ENCODE measurements around the gene ARL2BP. TPM values are rescaled to one million over a fixed set of nuclear protein-coding genes. Genes with fewer than 3 reads are reported as not detected.
A peak's percentile ranks its signal among the peaks of the same experiment; 100 is the strongest.

Gene ARL2BP
- total and polyA plus RNA-seq, 2 of the 13 experiments (the other 11 are each of a cell fraction or from before 2014, with no cell fraction given) = 64.3 to 67.6 TPM

DNA sequence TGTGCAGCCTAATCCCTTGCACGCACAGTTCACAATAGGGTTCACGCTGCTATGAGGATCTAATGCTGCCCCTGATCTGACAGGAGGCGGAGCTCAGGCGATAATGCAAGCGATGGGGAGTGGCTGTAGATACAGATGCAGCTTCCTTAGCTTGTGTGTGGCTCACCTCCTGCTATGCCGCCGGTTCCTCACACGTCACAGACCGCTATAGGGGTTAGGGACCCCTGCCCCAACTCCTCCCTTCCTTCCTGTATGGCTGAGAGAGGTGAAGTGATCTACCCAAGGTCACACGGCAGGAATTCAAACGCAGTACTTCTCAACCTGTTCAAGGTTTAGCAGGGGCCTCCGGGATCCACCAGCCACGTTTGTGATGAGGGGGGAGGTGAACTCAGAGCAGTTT, 52.8 kb downstream of the ARL2BP start (continued):
- TF ChIP-seq ZBTB1 (CRISPR knock-in tag; IDR thresholded peaks at IDR 0.05; ENCODE audit: borderline replicate concordance) (no peak), SALL1 (CRISPR knock-in tag; IDR thresholded peaks at IDR 0.05) (peak; percentile 30; the same call in 1 of the 2 replicates), MXD4 (CRISPR knock-in tag; IDR thresholded peaks at IDR 0.05) (no peak), SAP130 (CRISPR knock-in tag; IDR thresholded peaks at IDR 0.05; ENCODE audit: low read depth) (peak; percentile 49), SIN3A (IDR thresholded peaks at IDR 0.05; ENCODE audit: borderline replicate concordance, low read depth, low read length) (no peak), CREM (IDR thresholded peaks at IDR 0.05) (no peak), CREM (CRISPR knock-in tag; IDR thresholded peaks at IDR 0.05) (no peak)
- TF ChIP-seq, protein P1, sequence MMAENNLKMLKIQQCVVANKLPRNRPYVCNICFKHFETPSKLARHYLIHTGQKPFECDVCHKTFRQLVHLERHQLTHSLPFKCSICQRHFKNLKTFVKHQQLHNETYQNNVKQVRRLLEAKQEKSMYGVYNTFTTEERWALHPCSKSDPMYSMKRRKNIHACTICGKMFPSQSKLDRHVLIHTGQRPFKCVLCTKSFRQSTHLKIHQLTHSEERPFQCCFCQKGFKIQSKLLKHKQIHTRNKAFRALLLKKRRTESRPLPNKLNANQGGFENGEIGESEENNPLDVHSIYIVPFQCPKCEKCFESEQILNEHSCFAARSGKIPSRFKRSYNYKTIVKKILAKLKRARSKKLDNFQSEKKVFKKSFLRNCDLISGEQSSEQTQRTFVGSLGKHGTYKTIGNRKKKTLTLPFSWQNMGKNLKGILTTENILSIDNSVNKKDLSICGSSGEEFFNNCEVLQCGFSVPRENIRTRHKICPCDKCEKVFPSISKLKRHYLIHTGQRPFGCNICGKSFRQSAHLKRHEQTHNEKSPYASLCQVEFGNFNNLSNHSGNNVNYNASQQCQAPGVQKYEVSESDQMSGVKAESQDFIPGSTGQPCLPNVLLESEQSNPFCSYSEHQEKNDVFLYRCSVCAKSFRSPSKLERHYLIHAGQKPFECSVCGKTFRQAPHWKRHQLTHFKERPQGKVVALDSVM (CRISPR knock-in tag; IDR thresholded peaks at IDR 0.05) = no peak

- Histone ChIP-seq H3K4me1 (ENCODE audit: insufficient read depth, low read length) (peaks cover 71% of the 10 kb centered on the region), H3K36me3 (replicated peaks in 1 of 2; ENCODE audit: control insufficient read depth in 1 of 2, insufficient read depth in 2 of 2, low read length in 2 of 2) (no peaks in the 10 kb centered on the region), H3K27me3 (ENCODE audit: control insufficient read depth in 1 of 2, insufficient read depth in 2 of 2, low read length in 2 of 2) (no peaks in the 10 kb centered on the region; a peak in 1 of 5 replicates), H3K79me2 (ENCODE audit: insufficient read depth, low read length) (no peaks in the 10 kb centered on the region), H2AFZ (ENCODE audit: low read length) (peak overlapping the region; percentile 90), H4K20me1 (ENCODE audit: insufficient read depth, low read length) (no peaks in the 10 kb centered on the region; the same call in 1 of the 2 replicates), H3K9me3 (ENCODE audit: low read length) (no peaks in the 10 kb centered on the region), H3K4me2 (ENCODE audit: low read depth, low read length) (peak overlapping the region; percentile 99), H3K27ac (ENCODE audit: extremely low read length, insufficient read depth, low read length) (peak overlapping the region; percentile 59), H3K9ac (ENCODE audit: insufficient read depth, low read depth, low read length) (peak overlapping the region; percentile 66), H3K4me3 (replicated peaks in 1 of 3; ENCODE audit: insufficient read depth in 1 of 3, low read depth in 2 of 3, low read length in 3 of 3) (peak overlapping the region; percentile 63 to 95 (median 84))
- in situ Hi-C loops (cut with HindIII; ENCODE audit: extremely low pct_ligation_motif_present, low pct_unique_long_range_greater_than_20kb) = loop anchor here (10.0 kb wide), 1 partner anchor 214 kb away; no protein-coding TSS in a partner anchor
- FAIRE-seq (peak; percentile 42), ATAC-seq (peak; percentile 32), DNase-seq (ENCODE audit: low spot score) (peak; percentile 71)
- BruUV-seq (replicated peaks) = no TSS peak
- CTCF ChIA-PET (ENCODE audit: low intra/inter-chr PET ratio, low total read pairs) = interaction anchor here (6.2 kb wide), 1 partner anchor 118 kb away, joined by 142 read pairs; no protein-coding TSS in a partner anchor
- POLR2A ChIA-PET = interaction anchor here (0.9 to 12.2 kb wide), 13 partner anchors 13 to 219 kb away, joined by 3 to 303 read pairs (median 4); partner anchors contain the start of genes ARL2BP, CX3CL1, PSME3IP1 and RSPRY1
- intact Hi-C loops (cut with micrococcal nuclease; ENCODE audit: unreplicated experiment) = loop anchor here (1.0 to 5.0 kb wide), 3 partner anchors 112 to 214 kb away; partner anchors contain the start of genes CPNE2, PSME3IP1 and RSPRY1
- under 1% methylated on average over 14 of the region's 14 CpGs for WGBS (ENCODE audit: low lambda C conversion rate)
- TF ChIP-seq, protein P2, sequence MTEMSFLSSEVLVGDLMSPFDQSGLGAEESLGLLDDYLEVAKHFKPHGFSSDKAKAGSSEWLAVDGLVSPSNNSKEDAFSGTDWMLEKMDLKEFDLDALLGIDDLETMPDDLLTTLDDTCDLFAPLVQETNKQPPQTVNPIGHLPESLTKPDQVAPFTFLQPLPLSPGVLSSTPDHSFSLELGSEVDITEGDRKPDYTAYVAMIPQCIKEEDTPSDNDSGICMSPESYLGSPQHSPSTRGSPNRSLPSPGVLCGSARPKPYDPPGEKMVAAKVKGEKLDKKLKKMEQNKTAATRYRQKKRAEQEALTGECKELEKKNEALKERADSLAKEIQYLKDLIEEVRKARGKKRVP (CRISPR knock-in tag; IDR thresholded peaks at IDR 0.05) = peak in 1 of 2 experiments; percentile 16; a peak in 1 of 4 replicates
- TF ChIP-seq GLI4 (CRISPR knock-in tag; IDR thresholded peaks at IDR 0.05; ENCODE audit: borderline replicate concordance) (peak; percentile 6; the same call in 1 of the 2 replicates), MAFK (conservative IDR thresholded peaks at IDR 0.05 in 1 of 2, IDR thresholded peaks at IDR 0.05 in 1 of 2; ENCODE audit: low read length in 2 of 2) (no peak), ETS1 (CRISPR knock-in tag; IDR thresholded peaks at IDR 0.05) (0 out of 2 replicates have a peak, but pooled peaks have one; percentile 6), SIN3B (IDR thresholded peaks at IDR 0.05; ENCODE audit: low read length) (no peak), GZF1 (CRISPR knock-in tag; IDR thresholded peaks at IDR 0.05) (0 out of 2 replicates have a peak, but pooled peaks have one; percentile 43), ZBTB20 (CRISPR knock-in tag; IDR thresholded peaks at IDR 0.05; ENCODE audit: borderline replicate concordance, low read depth) (no peak), KDM1A (CRISPR knock-in tag; IDR thresholded peaks at IDR 0.05) (peak; percentile 63; the same call in 1 of the 2 replicates), ZNF878 (CRISPR knock-in tag; IDR thresholded peaks at IDR 0.05) (no peak), NFIC (IDR thresholded peaks at IDR 0.05; ENCODE audit: low read length) (peak; percentile 15; the same call in 1 of the 2 replicates)
- TF ChIP-seq, protein P3, sequence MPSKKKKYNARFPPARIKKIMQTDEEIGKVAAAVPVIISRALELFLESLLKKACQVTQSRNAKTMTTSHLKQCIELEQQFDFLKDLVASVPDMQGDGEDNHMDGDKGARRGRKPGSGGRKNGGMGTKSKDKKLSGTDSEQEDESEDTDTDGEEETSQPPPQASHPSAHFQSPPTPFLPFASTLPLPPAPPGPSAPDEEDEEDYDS (CRISPR knock-in tag; IDR thresholded peaks at IDR 0.05) = no peak
Observed at GRCh38 chr16:57299009-57299718, 54.1 kb downstream of the ARL2BP start.
